ENCODE measurements around the gene DLGAP5. TPM values are rescaled to one million over a fixed set of nuclear protein-coding genes. Genes with fewer than 3 reads are reported as not detected.

DLGAP5 gene
- total RNA-seq, 3 donors from 2014 or later, result under 0.01 to 1.8 (median 0.15) TPM

GRCh38 chr14:55180434-55180833, 11.0 kb downstream of the DLGAP5 start:
- Histone ChIP-seq H3K27me3 (no peaks in the 10 kb centered on the region), H3K9me3 (no peaks in the 10 kb centered on the region), H3K27ac (peak overlapping the region; percentile 20 to 73), H3K4me3 (no peak overlapping the region), H3K4me1 (no peaks in the 10 kb centered on the region), H3K36me3 (no peaks in the 10 kb centered on the region)
- DNase-seq (ENCODE audit: low spot score in 2 of 2), result peak in 1 of 2 donors; percentile 20
- TF ChIP-seq, protein P1, sequence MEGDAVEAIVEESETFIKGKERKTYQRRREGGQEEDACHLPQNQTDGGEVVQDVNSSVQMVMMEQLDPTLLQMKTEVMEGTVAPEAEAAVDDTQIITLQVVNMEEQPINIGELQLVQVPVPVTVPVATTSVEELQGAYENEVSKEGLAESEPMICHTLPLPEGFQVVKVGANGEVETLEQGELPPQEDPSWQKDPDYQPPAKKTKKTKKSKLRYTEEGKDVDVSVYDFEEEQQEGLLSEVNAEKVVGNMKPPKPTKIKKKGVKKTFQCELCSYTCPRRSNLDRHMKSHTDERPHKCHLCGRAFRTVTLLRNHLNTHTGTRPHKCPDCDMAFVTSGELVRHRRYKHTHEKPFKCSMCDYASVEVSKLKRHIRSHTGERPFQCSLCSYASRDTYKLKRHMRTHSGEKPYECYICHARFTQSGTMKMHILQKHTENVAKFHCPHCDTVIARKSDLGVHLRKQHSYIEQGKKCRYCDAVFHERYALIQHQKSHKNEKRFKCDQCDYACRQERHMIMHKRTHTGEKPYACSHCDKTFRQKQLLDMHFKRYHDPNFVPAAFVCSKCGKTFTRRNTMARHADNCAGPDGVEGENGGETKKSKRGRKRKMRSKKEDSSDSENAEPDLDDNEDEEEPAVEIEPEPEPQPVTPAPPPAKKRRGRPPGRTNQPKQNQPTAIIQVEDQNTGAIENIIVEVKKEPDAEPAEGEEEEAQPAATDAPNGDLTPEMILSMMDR (IDR thresholded peaks at IDR 0.05), result no peak
- TF ChIP-seq POLR2AphosphoS5 (IDR thresholded peaks at IDR 0.05) (no peak), POLR2A (IDR thresholded peaks at IDR 0.05) (no peak)
- intact Hi-C loops (cut with DNase I; ENCODE audit: low total_unique reads), result no loop called here

DNA sequence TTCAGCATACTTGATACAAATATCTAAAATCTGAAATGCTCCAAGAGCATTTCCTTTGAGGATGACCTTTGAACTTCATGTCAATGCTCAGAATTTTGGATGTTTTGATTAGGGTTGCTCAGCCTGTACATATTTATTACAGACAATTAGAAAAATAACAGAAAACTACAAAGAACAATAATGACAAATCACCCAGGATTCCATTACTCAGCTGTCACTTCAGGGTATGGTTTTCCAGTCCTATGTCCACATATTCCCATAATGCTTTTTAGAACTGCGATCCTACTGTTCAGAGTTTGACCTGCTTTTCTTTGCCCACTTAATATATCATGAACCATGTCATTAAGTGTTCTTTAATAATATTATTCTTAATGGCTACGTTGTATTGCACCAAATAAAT, 11.4 kb downstream of the DLGAP5 start:
- Histone ChIP-seq H3K36me3 (no peaks in the 10 kb centered on the region), H3K27ac (peak overlapping the region; percentile 20 to 73), H3K9me3 (no peaks in the 10 kb centered on the region), H3K4me1 (no peaks in the 10 kb centered on the region), H3K27me3 (no peaks in the 10 kb centered on the region), H3K4me3 (no peak overlapping the region)
- no peak for DNase-seq (ENCODE audit: low spot score in 2 of 2)
- TF ChIP-seq, protein P1 (IDR thresholded peaks at IDR 0.05), result no peak
- TF ChIP-seq POLR2A (IDR thresholded peaks at IDR 0.05) (no peak), POLR2AphosphoS5 (IDR thresholded peaks at IDR 0.05) (no peak)
- intact Hi-C loops (cut with DNase I; ENCODE audit: low total_unique reads), result no loop called here

- no peak overlapping the region for H3K4me3 ChIP-seq
- H3K36me3 ChIP-seq, result no peaks in the 10 kb centered on the region
- intact Hi-C loops (cut with DNase I; ENCODE audit: low total_unique reads), result no loop called here
- DNase-seq (ENCODE audit: low spot score in 2 of 2), result no peak
- no peaks in the 10 kb centered on the region for H3K4me1 ChIP-seq
- TF ChIP-seq POLR2A (IDR thresholded peaks at IDR 0.05) (no peak), POLR2AphosphoS5 (IDR thresholded peaks at IDR 0.05) (no peak)
- TF ChIP-seq, protein P1 (IDR thresholded peaks at IDR 0.05), result no peak
- H3K9me3 ChIP-seq, result no peaks in the 10 kb centered on the region
- no peaks in the 10 kb centered on the region for H3K27me3 ChIP-seq
- no peak overlapping the region for H3K27ac ChIP-seq
Observed at GRCh38 chr14:55170526-55170925, 20.9 kb downstream of the DLGAP5 start.

DNA sequence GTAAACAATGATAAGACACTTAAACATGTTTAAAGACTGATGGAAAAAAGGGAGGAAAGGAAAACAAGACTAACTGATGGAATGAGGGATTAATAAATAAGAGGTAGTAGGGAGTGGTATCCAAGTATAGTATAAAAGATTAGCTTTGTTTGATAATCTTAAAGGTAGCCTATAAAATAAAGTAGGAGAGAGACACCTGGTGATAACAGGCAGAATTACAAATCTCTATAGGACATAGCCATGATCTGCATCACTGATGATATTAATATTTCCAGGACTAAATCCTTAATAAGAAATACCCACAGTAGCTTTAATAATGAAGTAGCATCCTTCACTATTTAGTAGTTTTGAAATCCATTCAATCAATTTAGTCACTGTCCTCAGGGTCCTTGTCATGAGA, 30.4 kb downstream of the DLGAP5 start:
- no peaks in the 10 kb centered on the region for H3K36me3 ChIP-seq
- no peak overlapping the region for H3K4me3 ChIP-seq
- intact Hi-C loops (cut with DNase I; ENCODE audit: low total_unique reads), result no loop called here
- no peaks in the 10 kb centered on the region for H3K4me1 ChIP-seq
- no peak for DNase-seq (ENCODE audit: low spot score in 2 of 2)
- H3K27me3 ChIP-seq, result no peaks in the 10 kb centered on the region
- TF ChIP-seq, protein P1 (IDR thresholded peaks at IDR 0.05), result peak in 2 of 3 donors; percentile 66 to 79
- no peak for TF ChIP-seq POLR2AphosphoS5 (IDR thresholded peaks at IDR 0.05)
- no peak overlapping the region for H3K27ac ChIP-seq
- H3K9me3 ChIP-seq, result no peaks in the 10 kb centered on the region

- no peak for DNase-seq (ENCODE audit: low spot score in 2 of 2)
- Histone ChIP-seq H3K36me3 (no peaks in the 10 kb centered on the region), H3K4me3 (no peak overlapping the region), H3K27ac (no peak overlapping the region), H3K4me1 (no peaks in the 10 kb centered on the region), H3K9me3 (no peaks in the 10 kb centered on the region), H3K27me3 (no peaks in the 10 kb centered on the region)
- intact Hi-C loops (cut with DNase I; ENCODE audit: low total_unique reads), result no loop called here
- TF ChIP-seq, protein P1 (IDR thresholded peaks at IDR 0.05), result no peak
- TF ChIP-seq POLR2A (IDR thresholded peaks at IDR 0.05) (no peak), POLR2AphosphoS5 (IDR thresholded peaks at IDR 0.05) (no peak)
Observed at GRCh38 chr14:55158412-55158811, 33.0 kb downstream of the DLGAP5 start.
